Spleen (tissue), 11 donors: ENCODE results near the gene CFAP20DC. TPM values are rescaled to one million over a fixed set of nuclear protein-coding genes. Genes with fewer than 3 reads are reported as not detected.

Experiments used
- DNase-seq: peaks from one replicate; pipeline ENCODE4 v3.0.0-alpha.2; 2020
- H3K27ac ChIP-seq, 8 donors: fragments of 200-600 bp; sonication (generic) in 7 of 8; 1 replicate in 4 of 8; 2 replicates in 4 of 8; pipeline versions ENCODE4 v1.5.0 to v1.8.0; 2016 to 2021; ENCODE audit warnings: inconsistent platforms in 4 of 8, mild to moderate bottlenecking in 4 of 8, moderate library complexity in 1 of 8
- H3K27me3 ChIP-seq, 7 donors: fragments of 200-600 bp; sonication (generic) in 6 of 7; replicated peaks in 1 of 7; 1 replicate in 4 of 7; 2 replicates in 3 of 7; pipeline versions ENCODE4 v1.5.0 to v1.8.0; 2016 to 2021; ENCODE audit warnings: inconsistent platforms in 3 of 7, mild to moderate bottlenecking in 1 of 7
- H3K36me3 ChIP-seq, 6 donors: fragments of 200-600 bp; sonication (generic) in 5 of 6; 1 replicate in 4 of 6; 2 replicates in 2 of 6; pipeline versions ENCODE4 v1.5.0 to v1.8.0; 2016 to 2021; ENCODE audit warnings: inconsistent platforms in 2 of 6
- H3K4me1 ChIP-seq, 6 donors: fragments of 200-600 bp; sonication (generic) in 5 of 6; 1 replicate in 3 of 6; 2 replicates in 3 of 6; pipeline versions ENCODE4 v1.5.0 to v1.8.0; 2016 to 2021; ENCODE audit warnings: inconsistent platforms in 3 of 6
- H3K4me3 ChIP-seq, 8 donors: fragments of 200-600 bp; sonication (generic) in 7 of 8; 1 replicate in 4 of 8; 2 replicates in 4 of 8; pipeline versions ENCODE4 v1.5.0 to v1.8.0; 2016 to 2021; ENCODE audit warnings: inconsistent platforms in 4 of 8, mild to moderate bottlenecking in 4 of 8, moderate library complexity in 2 of 8
- H3K9me3 ChIP-seq, 8 donors: fragments of 200-600 bp; sonication (generic) in 7 of 8; 1 replicate in 4 of 8; 2 replicates in 4 of 8; pipeline versions ENCODE4 v1.5.0 to v1.8.0; 2016 to 2021; ENCODE audit warnings: inconsistent platforms in 4 of 8
- POLR2A ChIP-seq, 3 donors: fragments of 450-650 bp; IDR thresholded peaks; one replicate each; pipeline ENCODE4 v1.5.1; 2017; ENCODE audit warnings: antibody characterized with exemption in 3 of 3, mild to moderate bottlenecking in 1 of 3
- POLR2AphosphoS5 ChIP-seq, 3 donors: sonication (generic); formaldehyde crosslinking; IDR thresholded peaks; one replicate each; pipeline ENCODE4 v1.5.1; 2017; ENCODE audit warnings: antibody characterized with exemption in 3 of 3
- WGBS, 5 donors: extraction: QIAGEN DNeasy Blood & Tissue Kit in 3 of 5; methylation state at CpG; one replicate each; pipeline versions ENCODE4 v1.1.5 to v1.1.7; 2013 to 2018; 5-methylcytosine and 5-hydroxymethylcytosine counted together
- intact Hi-C: fragments of 100-400 bp; cut with DNase I; formaldehyde crosslinking; loops from one replicate; pipeline ENCODE4 v1.15.0; 2023; ENCODE audit warnings: low total_unique reads
- polyA plus RNA-seq, 3 donors: library from polyadenylated mRNA; stranded (reverse); fragments of 200-250 nt; gene quantifications; one replicate each; pipeline ENCODE4 v1.2.1, GENCODE V29; 2013
- total RNA-seq, 7 donors: library from RNA; depleted of rRNA in 3 of 7; stranded (reverse); fragments of >200 nt in 3 of 7; fragmentation: NEBNext Ultra II Directional in 4 of 7; extraction: Animal tissue kit (Norgen Biotek cat#: 25700) in 4 of 7; gene quantifications; one replicate each; pipeline versions ENCODE4 v1.1.0 to v1.2.1, GENCODE V29; 2016 to 2021
- TF ChIP-seq, protein P1 (sequence below), 11 experiments: fragments of 200-600 bp in 7 of 11; fragments of 450-650 bp in 4 of 11; sonication (generic) in 4 of 11; IDR thresholded peaks in 8 of 11; conservative IDR thresholded peaks in 3 of 11; 1 replicate in 7 of 11; 2 replicates in 4 of 11; pipeline versions ENCODE4 v1.4.0 to v1.8.0; 2016 to 2021; ENCODE audit warnings: antibody characterized with exemption in 11 of 11, inconsistent platforms in 4 of 11, mild to moderate bottlenecking in 1 of 11
- donor health status: healthy with polysubstance abuse.
- donor health status: DM: no; HTN: no; CAD: no; lungs with moderate emphysema.
- donor health status: DM: no; HTN: no; CAD: no.
- donor health status: Bipolar disorder and iron deficiency.
- donor health status: healthy.
- donor health status: DM: no; HTN: no; CAD: no.
- donor health status: DM: yes; HTN: yes; CAD: no.

The CFAP20DC gene
- total and polyA plus RNA-seq, 10 donors: 0.20 to 1.2 (median 0.58) TPM

DNA sequence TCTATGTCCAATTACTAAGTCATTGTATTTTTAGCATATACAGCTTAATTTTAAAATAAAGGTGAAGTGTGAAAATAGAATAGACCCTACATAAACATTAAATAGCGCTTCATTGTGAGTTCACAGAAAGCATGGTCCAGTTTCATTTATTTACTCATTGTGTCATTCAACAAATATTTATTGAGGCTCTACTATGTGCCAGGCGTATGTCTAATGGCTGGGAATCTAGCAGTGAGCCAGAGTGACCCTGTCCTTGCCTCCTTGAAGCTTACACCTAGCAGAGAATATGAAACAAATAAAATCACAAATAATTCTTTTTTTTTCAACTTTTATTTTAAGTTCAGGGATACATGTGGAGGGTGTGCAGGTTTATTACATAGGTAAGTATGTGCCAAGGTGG is 161.7 kb downstream of the CFAP20DC start:
- Histone ChIP-seq H3K9me3 (peaks cover 0 to 4% (median 0%) of the 10 kb centered on the region in 8 donors), H3K27me3 (no peaks in the 10 kb centered on the region), H3K4me3 (no peak overlapping the region), H3K27ac (no peak overlapping the region), H3K36me3 (no peaks in the 10 kb centered on the region), H3K4me1 (no peaks in the 10 kb centered on the region)
- 81 to 94% (median 89%) methylated on average over 2 of the region's 2 CpGs for WGBS, 5 donors
- DNase-seq: no peak
- intact Hi-C loops: no loop called here
- TF ChIP-seq POLR2AphosphoS5 (IDR thresholded peaks at IDR 0.05) (no peak), POLR2A (IDR thresholded peaks at IDR 0.05) (no peak)
- TF ChIP-seq, protein P1, sequence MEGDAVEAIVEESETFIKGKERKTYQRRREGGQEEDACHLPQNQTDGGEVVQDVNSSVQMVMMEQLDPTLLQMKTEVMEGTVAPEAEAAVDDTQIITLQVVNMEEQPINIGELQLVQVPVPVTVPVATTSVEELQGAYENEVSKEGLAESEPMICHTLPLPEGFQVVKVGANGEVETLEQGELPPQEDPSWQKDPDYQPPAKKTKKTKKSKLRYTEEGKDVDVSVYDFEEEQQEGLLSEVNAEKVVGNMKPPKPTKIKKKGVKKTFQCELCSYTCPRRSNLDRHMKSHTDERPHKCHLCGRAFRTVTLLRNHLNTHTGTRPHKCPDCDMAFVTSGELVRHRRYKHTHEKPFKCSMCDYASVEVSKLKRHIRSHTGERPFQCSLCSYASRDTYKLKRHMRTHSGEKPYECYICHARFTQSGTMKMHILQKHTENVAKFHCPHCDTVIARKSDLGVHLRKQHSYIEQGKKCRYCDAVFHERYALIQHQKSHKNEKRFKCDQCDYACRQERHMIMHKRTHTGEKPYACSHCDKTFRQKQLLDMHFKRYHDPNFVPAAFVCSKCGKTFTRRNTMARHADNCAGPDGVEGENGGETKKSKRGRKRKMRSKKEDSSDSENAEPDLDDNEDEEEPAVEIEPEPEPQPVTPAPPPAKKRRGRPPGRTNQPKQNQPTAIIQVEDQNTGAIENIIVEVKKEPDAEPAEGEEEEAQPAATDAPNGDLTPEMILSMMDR (IDR thresholded peaks at IDR 0.05 in 8 of 11, conservative IDR thresholded peaks at IDR 0.05 in 3 of 11): no peak

DNA sequence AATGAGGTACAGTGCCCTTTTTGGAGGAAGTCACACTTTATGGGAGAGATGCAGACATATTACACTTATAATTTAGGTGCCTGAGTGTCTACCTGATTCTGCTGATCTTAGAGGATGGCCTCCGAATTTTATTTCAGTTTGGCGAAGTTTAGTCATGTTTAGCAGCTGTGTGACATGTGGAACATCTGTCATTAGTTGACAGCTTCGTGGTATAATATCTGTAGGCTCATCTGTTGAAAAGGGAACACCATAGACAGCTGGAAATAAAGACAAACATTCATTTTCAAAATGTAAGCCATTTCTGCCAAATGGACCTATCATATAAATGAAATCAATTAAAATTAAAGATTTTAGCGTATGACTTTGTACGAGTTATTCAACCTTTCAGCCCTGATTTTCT is 165.4 kb downstream of the CFAP20DC start:
- intact Hi-C loops: no loop called here
- Histone ChIP-seq H3K27me3 (no peaks in the 10 kb centered on the region), H3K9me3 (no peaks in the 10 kb centered on the region), H3K4me1 (no peaks in the 10 kb centered on the region), H3K4me3 (no peak overlapping the region), H3K36me3 (no peaks in the 10 kb centered on the region), H3K27ac (no peak overlapping the region)
- 52 to 67% (median 58%) methylated on average over 5 of the region's 5 CpGs for WGBS, 5 donors
- DNase-seq: no peak
- TF ChIP-seq POLR2AphosphoS5 (IDR thresholded peaks at IDR 0.05) (no peak), POLR2A (IDR thresholded peaks at IDR 0.05) (no peak)
- TF ChIP-seq, protein P1 (IDR thresholded peaks at IDR 0.05 in 8 of 11, conservative IDR thresholded peaks at IDR 0.05 in 3 of 11): no peak

DNA sequence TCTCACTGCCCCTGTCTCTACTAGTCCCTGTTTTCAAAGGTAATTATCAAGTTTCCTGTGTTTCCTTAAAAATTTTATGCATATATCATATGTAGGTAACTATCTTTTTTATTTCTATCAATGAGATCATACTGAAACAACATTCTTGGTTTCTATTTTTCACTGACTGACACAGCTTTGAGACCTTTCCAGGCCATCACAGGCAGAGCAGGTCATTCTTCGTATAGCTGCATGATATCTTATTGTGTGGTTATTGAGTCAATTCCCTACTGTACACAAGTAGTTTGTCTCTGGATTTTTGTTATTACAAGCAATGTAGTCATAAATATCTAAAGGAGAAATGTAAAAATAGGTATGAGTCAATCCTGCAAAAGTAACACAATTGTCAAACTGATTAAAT is 169.6 kb downstream of the CFAP20DC start:
- H3K36me3 ChIP-seq: no peaks in the 10 kb centered on the region
- H3K4me3 ChIP-seq: no peak overlapping the region
- TF ChIP-seq, protein P1 (IDR thresholded peaks at IDR 0.05 in 8 of 11, conservative IDR thresholded peaks at IDR 0.05 in 3 of 11): no peak
- TF ChIP-seq POLR2AphosphoS5 (IDR thresholded peaks at IDR 0.05): no peak
- no peak for TF ChIP-seq POLR2A (IDR thresholded peaks at IDR 0.05)
- DNase-seq: no peak
- H3K27ac ChIP-seq: no peak overlapping the region
- no peaks in the 10 kb centered on the region for H3K27me3 ChIP-seq
- H3K4me1 ChIP-seq: no peaks in the 10 kb centered on the region
- 70 to 87% (median 78%) methylated on average over 1 of the region's 1 CpG for WGBS, 5 donors
- intact Hi-C loops: no loop called here
- H3K9me3 ChIP-seq: no peaks in the 10 kb centered on the region

DNA sequence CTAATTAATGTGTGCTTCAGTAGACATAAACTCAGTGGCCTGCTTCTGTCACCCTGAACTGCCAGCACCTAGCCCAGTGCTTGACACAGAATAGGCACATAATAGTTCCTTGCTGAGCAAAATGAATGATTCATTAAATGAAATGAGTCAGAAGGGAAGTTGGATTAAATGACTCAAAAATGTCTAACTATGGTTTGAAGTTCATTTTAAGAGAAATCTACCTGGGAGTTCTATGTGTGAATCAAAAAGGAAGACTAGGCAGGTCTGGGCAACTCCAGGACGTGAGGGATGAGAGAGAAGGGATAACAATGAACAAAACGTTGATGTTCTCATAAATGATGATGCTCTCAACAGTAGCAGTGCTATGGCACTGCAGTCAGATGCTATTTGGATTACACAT is 175.0 kb downstream of the CFAP20DC start:
- no peak overlapping the region for H3K4me3 ChIP-seq
- TF ChIP-seq, protein P1 (IDR thresholded peaks at IDR 0.05 in 8 of 11, conservative IDR thresholded peaks at IDR 0.05 in 3 of 11): no peak
- TF ChIP-seq POLR2AphosphoS5 (IDR thresholded peaks at IDR 0.05) (no peak), POLR2A (IDR thresholded peaks at IDR 0.05) (no peak)
- intact Hi-C loops: no loop called here
- H3K27ac ChIP-seq: no peak overlapping the region
- no peak for DNase-seq
- no peaks in the 10 kb centered on the region for H3K27me3 ChIP-seq
- H3K9me3 ChIP-seq: no peaks in the 10 kb centered on the region
- no peaks in the 10 kb centered on the region for H3K4me1 ChIP-seq
- 62 to 80% (median 65%) methylated on average over 2 of the region's 2 CpGs for WGBS, 5 donors
- no peaks in the 10 kb centered on the region for H3K36me3 ChIP-seq
